Uterus (tissue), 4 donors: ENCODE data around the gene PPM1J. TPM values are rescaled to one million over a fixed set of nuclear protein-coding genes. Genes with fewer than 3 reads are reported as not detected.

Experiments
- DNase-seq, 2 donors: peaks; one replicate each; pipeline ENCODE4 v3.0.0-alpha.2; 2019 to 2020
- H3K27ac ChIP-seq, 2 donors: fragments of 200-600 bp; sonication (generic); 1 replicate in 1 of 2; 2 replicates in 1 of 2; pipeline ENCODE4 v1.5.1; 2016 to 2018
- H3K27me3 ChIP-seq, 2 donors: fragments of 200-600 bp; sonication (generic); one replicate each; pipeline ENCODE4 v1.5.1; 2018 to 2019; ENCODE audit warnings: control low read depth in 1 of 2
- H3K36me3 ChIP-seq, 2 donors: fragments of 200-600 bp; sonication (generic); one replicate each; pipeline ENCODE4 v1.5.1; 2019; ENCODE audit warnings: control low read depth in 1 of 2
- H3K4me1 ChIP-seq, 2 donors: fragments of 200-600 bp; sonication (generic); one replicate each; pipeline ENCODE4 v1.5.1; 2018 to 2019; ENCODE audit warnings: control low read depth in 1 of 2
- H3K4me3 ChIP-seq, 2 donors: fragments of 200-600 bp; sonication (generic); 1 replicate in 1 of 2; 2 replicates in 1 of 2; pipeline ENCODE4 v1.5.1; 2018 to 2019; ENCODE audit warnings: mild to moderate bottlenecking in 1 of 2
- H3K9me3 ChIP-seq, 2 donors: fragments of 200-600 bp; sonication (generic); one replicate each; pipeline ENCODE4 v1.5.1; 2019; ENCODE audit warnings: control low read depth in 1 of 2
- POLR2A ChIP-seq, 2 donors: fragments of 450-650 bp; IDR thresholded peaks; one replicate each; pipeline ENCODE4 v1.6.1; 2016; ENCODE audit warnings: antibody characterized with exemption in 2 of 2, mild to moderate bottlenecking in 1 of 2, moderate library complexity in 1 of 2
- intact Hi-C: fragments of 100-400 bp; cut with DNase I; formaldehyde crosslinking; loops from one replicate; pipeline ENCODE4 v1.15.1; 2023; ENCODE audit warnings: low total_unique reads
- total RNA-seq, 4 donors: library from RNA; depleted of rRNA in 3 of 4; stranded (reverse); fragments of >200 nt in 3 of 4; gene quantifications; one replicate each; pipeline versions ENCODE4 v1.1.0 to v1.2.4, GENCODE V29; 2014 to 2023
- TF ChIP-seq, protein P1 (sequence below), 4 experiments: fragments of 200-600 bp in 2 of 4; fragments of 450-650 bp in 2 of 4; sonication (generic) in 2 of 4; IDR thresholded peaks; one replicate each; pipeline ENCODE4 v1.5.1; 2016 to 2019; ENCODE audit warnings: antibody characterized with exemption in 4 of 4, mild to moderate bottlenecking in 2 of 4, moderate library complexity in 1 of 4
- donor health status: DM: yes; HTN: yes; CAD: no.

PPM1J gene
- total RNA-seq, 4 donors from 2014 or later, result 0.90 to 4.2 (median 2.6) TPM; not detected in 1

DNA sequence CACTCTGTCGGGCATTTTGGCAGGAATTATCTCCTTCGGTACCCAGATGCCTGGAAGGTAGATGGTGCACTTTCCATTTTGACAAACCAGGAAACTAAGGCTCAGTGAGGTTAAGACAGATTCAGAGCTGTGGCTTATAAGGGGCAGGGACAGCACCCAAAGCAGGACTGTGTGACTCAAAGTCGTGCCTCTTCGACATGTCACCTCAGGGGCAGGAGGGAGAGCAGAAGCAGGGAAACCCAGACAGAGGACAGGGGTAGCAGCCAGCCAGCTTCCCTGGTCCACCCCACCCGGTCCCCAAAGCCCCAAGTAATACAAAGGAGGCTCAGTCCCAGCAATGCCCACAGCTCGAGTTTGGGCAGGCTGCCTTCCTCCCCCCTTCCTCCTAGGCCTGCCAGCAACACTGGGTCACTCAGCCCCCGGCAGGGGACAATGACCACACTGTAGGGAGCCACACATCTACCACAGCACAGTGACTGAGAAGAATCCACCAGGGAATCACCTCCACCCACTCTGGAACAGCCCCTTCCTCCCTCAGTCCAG, 10.7 kb downstream of the PPM1J start:
- no peaks in the 10 kb centered on the region for H3K36me3 ChIP-seq
- DNase-seq, result no peak
- intact Hi-C loops, result loop anchor here (10.0 kb wide), 1 partner anchor 90 kb away; the partner anchor contains the start of genes CAPZA1 and ST7L
- peaks cover 18 to 29% of the 10 kb centered on the region in 2 donors for H3K4me1 ChIP-seq
- TF ChIP-seq, protein P1, sequence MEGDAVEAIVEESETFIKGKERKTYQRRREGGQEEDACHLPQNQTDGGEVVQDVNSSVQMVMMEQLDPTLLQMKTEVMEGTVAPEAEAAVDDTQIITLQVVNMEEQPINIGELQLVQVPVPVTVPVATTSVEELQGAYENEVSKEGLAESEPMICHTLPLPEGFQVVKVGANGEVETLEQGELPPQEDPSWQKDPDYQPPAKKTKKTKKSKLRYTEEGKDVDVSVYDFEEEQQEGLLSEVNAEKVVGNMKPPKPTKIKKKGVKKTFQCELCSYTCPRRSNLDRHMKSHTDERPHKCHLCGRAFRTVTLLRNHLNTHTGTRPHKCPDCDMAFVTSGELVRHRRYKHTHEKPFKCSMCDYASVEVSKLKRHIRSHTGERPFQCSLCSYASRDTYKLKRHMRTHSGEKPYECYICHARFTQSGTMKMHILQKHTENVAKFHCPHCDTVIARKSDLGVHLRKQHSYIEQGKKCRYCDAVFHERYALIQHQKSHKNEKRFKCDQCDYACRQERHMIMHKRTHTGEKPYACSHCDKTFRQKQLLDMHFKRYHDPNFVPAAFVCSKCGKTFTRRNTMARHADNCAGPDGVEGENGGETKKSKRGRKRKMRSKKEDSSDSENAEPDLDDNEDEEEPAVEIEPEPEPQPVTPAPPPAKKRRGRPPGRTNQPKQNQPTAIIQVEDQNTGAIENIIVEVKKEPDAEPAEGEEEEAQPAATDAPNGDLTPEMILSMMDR (IDR thresholded peaks at IDR 0.05), result no peak
- no peak for TF ChIP-seq POLR2A (IDR thresholded peaks at IDR 0.05)
- no peaks in the 10 kb centered on the region for H3K9me3 ChIP-seq
- peak overlapping the region; percentile 97 for H3K27ac ChIP-seq
- peak overlapping the region; percentile 78 to 99 for H3K4me3 ChIP-seq
- H3K27me3 ChIP-seq, result no peaks in the 10 kb centered on the region

DNA sequence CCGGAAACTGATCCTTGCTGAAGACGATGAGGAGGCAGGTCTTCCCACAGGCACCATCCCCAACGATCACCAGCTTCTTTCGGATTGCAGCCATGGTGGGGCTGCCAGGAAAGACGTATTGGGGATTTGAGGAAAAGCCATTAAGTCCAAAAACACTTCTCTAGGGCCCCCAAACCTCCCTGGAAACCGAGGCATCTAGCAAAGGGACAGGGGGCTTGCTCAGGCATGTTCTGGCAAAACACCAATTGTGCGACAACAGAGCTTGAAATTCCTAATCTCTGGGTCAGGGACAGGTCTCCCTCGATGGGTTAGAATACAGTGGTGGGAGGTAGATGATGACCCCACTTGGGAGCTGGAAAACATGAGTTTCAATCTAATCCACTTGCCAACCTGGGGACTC, 11.4 kb downstream of the PPM1J start:
- no peak overlapping the region for H3K4me3 ChIP-seq
- intact Hi-C loops, result loop anchor here (10.0 kb wide), 1 partner anchor 89 kb away; the partner anchor contains the start of genes CAPZA1 and ST7L
- H3K27me3 ChIP-seq, result no peaks in the 10 kb centered on the region
- no peaks in the 10 kb centered on the region for H3K9me3 ChIP-seq
- no peak for TF ChIP-seq POLR2A (IDR thresholded peaks at IDR 0.05)
- TF ChIP-seq, protein P1 (IDR thresholded peaks at IDR 0.05), result no peak
- no peak for DNase-seq
- no peaks in the 10 kb centered on the region for H3K36me3 ChIP-seq
- H3K27ac ChIP-seq, result peak overlapping the region; percentile 97
- H3K4me1 ChIP-seq, result peaks cover 26 to 37% of the 10 kb centered on the region in 2 donors

DNA sequence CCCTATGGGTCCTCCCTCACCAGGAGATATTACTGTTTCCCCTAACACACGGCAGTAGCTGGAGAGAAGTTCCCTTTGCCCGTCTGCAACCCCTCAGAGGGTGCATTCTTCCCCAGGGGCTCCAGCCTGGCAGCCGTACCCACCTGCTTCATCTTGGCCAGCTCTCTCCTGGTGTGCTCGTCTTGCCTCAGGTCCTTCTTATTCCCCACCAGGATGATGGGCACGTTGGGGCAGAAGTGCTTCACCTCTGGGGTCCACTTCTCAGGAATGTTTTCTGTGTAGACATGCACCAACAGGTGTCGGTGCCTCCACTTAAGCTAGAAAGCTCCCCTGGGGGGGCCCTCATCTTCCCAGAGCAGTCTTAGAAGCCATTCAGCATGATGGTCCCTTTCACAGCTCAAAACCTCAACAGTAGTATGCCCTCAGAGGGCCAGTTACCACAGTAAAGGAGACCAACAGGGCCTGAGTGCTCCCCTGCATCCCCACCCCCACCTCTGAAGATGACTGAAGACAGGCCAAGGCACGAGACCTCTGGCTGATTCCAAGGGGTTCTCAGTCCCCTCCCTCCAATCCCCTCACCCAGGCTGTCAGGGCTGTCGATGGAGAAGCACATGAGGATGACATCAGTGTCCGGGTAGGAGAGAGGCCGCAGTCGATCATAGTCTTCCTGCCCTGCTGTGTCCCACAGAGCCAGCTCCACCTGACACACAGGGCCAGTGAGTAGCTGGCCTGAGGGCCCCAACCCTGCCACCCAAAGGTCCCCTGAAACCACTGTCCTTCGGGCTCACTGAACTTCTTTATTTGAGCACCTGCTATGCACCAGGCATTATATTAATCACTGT, 12.5 kb downstream of the PPM1J start:
- Histone ChIP-seq H3K27ac (peak overlapping the region; percentile 97), H3K9me3 (no peaks in the 10 kb centered on the region), H3K27me3 (no peaks in the 10 kb centered on the region), H3K4me3 (no peak overlapping the region), H3K4me1 (peaks cover 33 to 41% of the 10 kb centered on the region in 2 donors), H3K36me3 (no peaks in the 10 kb centered on the region)
- peak in 1 of 2 donors; percentile 13 for DNase-seq
- no peak for TF ChIP-seq POLR2A (IDR thresholded peaks at IDR 0.05)
- TF ChIP-seq, protein P1 (IDR thresholded peaks at IDR 0.05), result no peak
- intact Hi-C loops, result loop anchor here (10.0 kb wide), 1 partner anchor 88 kb away; the partner anchor contains the start of genes CAPZA1 and ST7L

DNA sequence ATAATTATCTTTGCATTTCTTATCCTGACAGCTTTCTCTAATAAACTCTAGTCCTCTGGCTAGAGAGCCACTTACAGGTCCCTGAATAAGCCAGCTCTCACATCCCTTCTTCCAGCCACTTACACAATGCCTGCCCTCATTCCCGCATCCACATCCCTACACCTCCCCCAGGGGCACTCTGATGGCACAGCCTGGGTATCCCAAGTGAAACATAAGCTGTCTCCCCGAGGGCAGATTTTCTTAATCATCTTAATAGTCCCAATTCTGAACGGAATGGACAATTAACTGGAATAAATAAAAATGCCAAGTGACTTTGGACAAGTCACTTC, 13.1 kb downstream of the PPM1J start:
- intact Hi-C loops, result loop anchor here (10.0 kb wide), 1 partner anchor 87 kb away; the partner anchor contains the start of genes CAPZA1 and ST7L

More for the DNA sequence above, 13.1 kb downstream of the PPM1J start:
- peaks cover 33 to 41% of the 10 kb centered on the region in 2 donors for H3K4me1 ChIP-seq
- no peaks in the 10 kb centered on the region for H3K27me3 ChIP-seq
- no peaks in the 10 kb centered on the region for H3K36me3 ChIP-seq
- no peaks in the 10 kb centered on the region for H3K9me3 ChIP-seq
- no peak overlapping the region for H3K4me3 ChIP-seq
- no peak for DNase-seq
- TF ChIP-seq POLR2A (IDR thresholded peaks at IDR 0.05), result no peak
- TF ChIP-seq, protein P1 (IDR thresholded peaks at IDR 0.05), result no peak
- H3K27ac ChIP-seq, result peak overlapping the region; percentile 97
